GM10266 (cell line): ENCODE results near the gene CILP2.

Experiments used
- DNase-seq: peaks from one replicate; pipeline ENCODE4 v3.0.0; 2012; ENCODE audit errors: extremely low spot score
- TF ChIP-seq, protein P1 (sequence below): IDR thresholded peaks from 2 replicates; pipeline ENCODE4 v1.5.1; 2012; ENCODE audit warnings: mild to moderate bottlenecking, low read depth; ENCODE audit not compliant: control insufficient read depth, insufficient read depth; ENCODE audit errors: missing control alignments

The CILP2 gene

DNA sequence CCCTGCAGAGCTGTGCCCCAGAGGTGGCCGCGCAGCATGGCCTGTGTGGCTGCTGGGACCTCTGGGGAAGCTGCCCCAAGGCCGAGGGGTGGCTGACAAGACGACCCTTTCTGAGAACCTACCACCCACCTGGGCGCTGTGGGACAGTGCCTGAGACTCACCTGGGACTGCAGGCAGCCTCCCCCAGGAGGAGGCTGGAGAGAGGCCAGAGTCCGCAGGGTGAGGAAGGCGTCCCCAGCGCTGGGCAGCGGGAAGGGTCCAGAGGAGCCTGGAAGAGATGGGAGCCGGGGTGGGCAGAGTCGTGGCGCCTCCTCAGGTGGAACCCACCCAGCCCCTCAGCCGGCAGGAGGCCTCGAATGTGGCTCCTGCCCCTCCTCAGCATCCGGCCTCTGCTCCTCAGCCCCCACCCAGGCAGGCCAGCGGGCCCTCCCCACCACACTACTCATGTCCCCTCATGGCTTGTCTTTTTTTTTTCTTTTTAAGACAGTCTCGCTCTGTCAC, 25.3 kb downstream of the CILP2 start:
- TF ChIP-seq, protein P1, sequence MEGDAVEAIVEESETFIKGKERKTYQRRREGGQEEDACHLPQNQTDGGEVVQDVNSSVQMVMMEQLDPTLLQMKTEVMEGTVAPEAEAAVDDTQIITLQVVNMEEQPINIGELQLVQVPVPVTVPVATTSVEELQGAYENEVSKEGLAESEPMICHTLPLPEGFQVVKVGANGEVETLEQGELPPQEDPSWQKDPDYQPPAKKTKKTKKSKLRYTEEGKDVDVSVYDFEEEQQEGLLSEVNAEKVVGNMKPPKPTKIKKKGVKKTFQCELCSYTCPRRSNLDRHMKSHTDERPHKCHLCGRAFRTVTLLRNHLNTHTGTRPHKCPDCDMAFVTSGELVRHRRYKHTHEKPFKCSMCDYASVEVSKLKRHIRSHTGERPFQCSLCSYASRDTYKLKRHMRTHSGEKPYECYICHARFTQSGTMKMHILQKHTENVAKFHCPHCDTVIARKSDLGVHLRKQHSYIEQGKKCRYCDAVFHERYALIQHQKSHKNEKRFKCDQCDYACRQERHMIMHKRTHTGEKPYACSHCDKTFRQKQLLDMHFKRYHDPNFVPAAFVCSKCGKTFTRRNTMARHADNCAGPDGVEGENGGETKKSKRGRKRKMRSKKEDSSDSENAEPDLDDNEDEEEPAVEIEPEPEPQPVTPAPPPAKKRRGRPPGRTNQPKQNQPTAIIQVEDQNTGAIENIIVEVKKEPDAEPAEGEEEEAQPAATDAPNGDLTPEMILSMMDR, result no peak
- no peak for DNase-seq

DNA sequence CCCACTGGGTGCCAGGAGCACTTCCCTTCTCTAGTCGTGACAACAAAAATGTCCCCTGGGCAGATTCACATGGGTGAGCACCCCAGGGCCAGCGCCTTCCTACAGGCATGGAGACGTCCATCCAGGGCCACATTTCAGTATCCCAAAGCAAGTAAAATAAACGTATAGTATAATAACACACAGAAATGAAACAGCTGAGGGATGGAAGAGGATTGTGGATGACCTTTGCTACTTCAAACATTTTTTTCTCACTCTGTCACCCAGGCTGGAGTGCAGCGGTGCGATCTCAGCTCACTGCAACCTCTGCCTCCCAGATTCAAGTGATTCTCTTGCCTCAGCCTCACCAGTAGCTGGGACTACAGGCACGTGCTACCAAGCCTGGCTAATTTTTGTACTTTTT, 28.2 kb downstream of the CILP2 start:
- no peak for DNase-seq
- TF ChIP-seq, protein P1, result no peak

DNA sequence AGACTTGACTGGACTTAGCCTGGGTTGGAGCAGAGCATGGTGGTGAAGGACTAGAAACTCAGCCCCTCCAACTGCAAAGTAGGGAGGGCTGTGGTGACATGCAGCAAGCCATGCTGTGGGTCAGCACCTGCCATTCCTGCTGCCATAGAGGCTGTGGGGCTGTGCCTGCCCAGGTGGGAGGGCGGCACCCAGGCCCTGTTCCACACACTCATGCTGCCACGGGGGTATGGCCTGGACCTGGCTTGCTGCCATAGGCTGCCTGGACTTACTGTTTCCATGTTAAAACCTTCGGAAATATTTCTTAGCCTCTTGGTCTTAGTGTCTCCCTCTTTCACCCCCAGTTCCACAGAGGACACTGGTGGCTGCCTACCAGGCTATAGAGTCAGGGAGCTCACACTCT, 29.3 kb downstream of the CILP2 start:
- no peak for DNase-seq
- TF ChIP-seq, protein P1, result no peak

DNA sequence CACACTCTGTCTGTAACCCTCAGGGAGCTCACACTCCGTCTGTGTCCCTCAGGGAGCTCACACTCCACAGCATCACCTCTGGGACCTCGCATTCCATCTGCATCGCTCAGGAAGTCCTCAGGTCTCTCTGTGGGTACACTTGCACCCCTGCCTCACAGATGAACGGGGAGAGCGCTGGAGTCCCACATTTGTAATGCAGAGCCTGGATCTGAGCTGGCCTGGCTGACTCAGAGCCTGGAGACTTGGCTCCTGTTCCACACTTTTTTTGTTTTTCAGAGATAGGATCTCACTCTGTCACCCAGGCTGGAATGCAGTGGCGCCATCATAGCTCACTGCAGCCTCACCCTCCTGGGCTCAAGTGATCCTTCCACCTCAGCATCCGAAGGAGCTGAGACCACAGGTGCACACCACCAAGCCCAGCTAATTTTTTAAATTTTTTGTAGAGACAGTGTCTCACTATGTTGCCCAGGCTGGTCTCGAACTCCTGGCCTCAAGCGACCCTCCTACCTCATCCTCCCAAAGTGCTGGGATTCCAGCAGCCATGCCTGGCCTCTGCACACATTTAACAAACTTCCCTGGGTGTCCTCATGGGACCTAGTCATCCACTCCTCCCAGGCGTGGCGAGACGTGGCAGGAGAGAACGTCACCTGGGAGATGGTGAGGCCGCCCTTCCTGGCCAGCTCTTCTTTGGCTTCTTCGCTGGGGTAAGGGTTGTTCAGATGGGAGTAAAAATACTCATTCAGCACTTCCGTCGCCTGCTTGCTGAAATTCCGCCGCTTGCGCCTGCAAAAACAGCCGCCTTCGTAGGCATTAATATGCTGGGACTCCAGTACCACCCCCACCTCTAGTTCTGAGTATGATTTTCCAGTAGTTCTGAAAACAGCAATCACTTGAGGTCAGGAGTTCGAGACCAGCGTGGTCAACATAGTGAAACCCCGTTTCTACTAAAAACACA, 31.0 kb downstream of the CILP2 start:
- TF ChIP-seq, protein P1, result no peak
- no peak for DNase-seq

DNA sequence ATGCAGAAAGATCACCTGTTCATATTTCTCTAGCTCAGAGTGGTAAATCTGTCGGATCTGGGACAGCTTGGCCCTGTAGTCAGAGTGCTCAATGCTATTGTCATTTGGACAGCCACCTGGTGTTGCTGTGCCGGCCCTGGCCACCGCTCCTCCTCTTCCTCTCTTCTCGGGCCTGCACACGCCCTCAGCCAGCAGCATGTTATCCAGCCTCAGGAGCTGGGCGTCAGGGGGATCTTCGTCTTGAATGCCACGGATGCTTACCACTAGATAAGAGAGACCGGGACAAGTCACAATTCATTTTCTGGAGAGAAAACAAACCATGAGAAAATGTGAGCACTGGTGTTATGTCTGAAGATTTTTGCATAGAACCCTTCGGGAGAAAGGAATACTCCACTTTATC, 32.5 kb downstream of the CILP2 start:
- TF ChIP-seq, protein P1, result no peak
- DNase-seq, result no peak

DNA sequence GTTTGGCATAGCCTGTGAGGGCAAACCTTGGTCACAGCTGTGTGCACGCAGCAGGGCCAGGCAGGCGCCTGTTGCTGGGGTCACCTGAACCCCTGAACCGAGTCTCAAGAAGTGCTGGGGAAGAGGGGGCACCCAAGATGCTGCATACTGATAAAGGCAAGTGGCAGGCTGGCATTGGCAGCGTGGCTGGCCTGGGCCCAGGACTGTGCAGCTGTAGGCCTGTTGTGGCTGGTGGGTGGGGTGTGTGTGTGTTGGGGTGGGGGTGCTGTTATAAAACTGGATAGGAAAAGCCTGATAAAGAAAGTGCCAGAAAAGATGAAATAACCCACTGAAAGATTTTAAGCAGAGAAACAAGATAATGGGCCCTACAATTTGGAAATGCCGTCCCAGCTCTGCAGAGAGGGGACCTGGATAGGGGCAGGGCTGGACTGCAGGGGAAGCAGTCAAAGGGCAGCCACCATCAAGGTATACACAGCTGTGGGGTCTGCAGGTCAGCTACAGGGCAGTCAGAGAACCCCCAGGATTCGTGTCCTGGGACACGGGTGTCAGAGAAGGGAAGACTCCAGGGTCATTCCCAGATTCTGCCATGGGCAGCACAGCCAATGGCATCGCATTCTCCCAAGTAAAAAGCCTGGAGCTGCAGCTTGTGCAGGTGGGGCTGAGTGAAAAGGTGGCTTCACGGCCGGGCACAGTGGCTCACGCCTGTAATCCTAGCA, 33.2 kb downstream of the CILP2 start:
- TF ChIP-seq, protein P1, result no peak
- no peak for DNase-seq
